ENCODE data around the gene FAM3B.

FAM3B gene

GRCh38 chr21:41379901-41380300, 63.3 kb downstream of the FAM3B start:
- no peak for DNase-seq (ENCODE audit: low read depth, low spot score)

GRCh38 chr21:41381731-41382130, 65.1 kb downstream of the FAM3B start:
- no peak overlapping the region for H3K4me3 ChIP-seq (ENCODE audit: low read length)
- DNase-seq (ENCODE audit: low read depth, low spot score), result no peak

More at GRCh38 chr21:41379901-41380300, 63.3 kb downstream of the FAM3B start:
- H3K4me3 ChIP-seq (ENCODE audit: low read length), result no peak overlapping the region

GRCh38 chr21:41387042-41387819, 70.6 kb downstream of the FAM3B start:
- no peak for DNase-seq (ENCODE audit: low read depth, low spot score)
- no peak overlapping the region for H3K4me3 ChIP-seq (ENCODE audit: low read length)

GRCh38 chr21:41387824-41388223, 71.2 kb downstream of the FAM3B start:
- no peak overlapping the region for H3K4me3 ChIP-seq (ENCODE audit: low read length)
- no peak for DNase-seq (ENCODE audit: low read depth, low spot score)

GRCh38 chr21:41388259-41388658, 71.7 kb downstream of the FAM3B start:
- H3K4me3 ChIP-seq (ENCODE audit: low read length), result no peak overlapping the region
- DNase-seq (ENCODE audit: low read depth, low spot score), result no peak

GRCh38 chr21:41390043-41390639, 73.5 kb downstream of the FAM3B start:
- no peak overlapping the region for H3K4me3 ChIP-seq (ENCODE audit: low read length)
- DNase-seq (ENCODE audit: low read depth, low spot score), result no peak

- H3K4me3 ChIP-seq (ENCODE audit: low read length), result no peak overlapping the region
- DNase-seq (ENCODE audit: low read depth, low spot score), result no peak
Observed at GRCh38 chr21:41393876-41394465, 77.4 kb downstream of the FAM3B start.

GRCh38 chr21:41396558-41397075, 80.0 kb downstream of the FAM3B start:
- no peak overlapping the region for H3K4me3 ChIP-seq (ENCODE audit: low read length)
- no peak for DNase-seq (ENCODE audit: low read depth, low spot score)

- no peak overlapping the region for H3K4me3 ChIP-seq (ENCODE audit: low read length)
- DNase-seq (ENCODE audit: low read depth, low spot score), result no peak
Observed at GRCh38 chr21:41397471-41397891, 80.9 kb downstream of the FAM3B start.

GRCh38 chr21:41398251-41398650, 81.7 kb downstream of the FAM3B start:
- H3K4me3 ChIP-seq (ENCODE audit: low read length), result no peak overlapping the region
- DNase-seq (ENCODE audit: low read depth, low spot score), result no peak

- no peak overlapping the region for H3K4me3 ChIP-seq (ENCODE audit: low read length)
- DNase-seq (ENCODE audit: low read depth, low spot score), result no peak
Observed at GRCh38 chr21:41398831-41399230, 82.2 kb downstream of the FAM3B start.

- no peak overlapping the region for H3K4me3 ChIP-seq (ENCODE audit: low read length)
- DNase-seq (ENCODE audit: low read depth, low spot score), result no peak
Observed at GRCh38 chr21:41399246-41399800, 82.7 kb downstream of the FAM3B start.

GRCh38 chr21:41402231-41402630, 85.6 kb downstream of the FAM3B start:
- DNase-seq (ENCODE audit: low read depth, low spot score), result no peak

GRCh38 chr21:41402796-41403195, 86.2 kb downstream of the FAM3B start:
- DNase-seq (ENCODE audit: low read depth, low spot score), result no peak
- H3K4me3 ChIP-seq (ENCODE audit: low read length), result no peak overlapping the region

More at GRCh38 chr21:41402231-41402630, 85.6 kb downstream of the FAM3B start:
- no peak overlapping the region for H3K4me3 ChIP-seq (ENCODE audit: low read length)

- H3K4me3 ChIP-seq (ENCODE audit: low read length), result no peak overlapping the region
Observed at GRCh38 chr21:41403331-41403730, 86.7 kb downstream of the FAM3B start.

GRCh38 chr21:41403966-41404365, 87.4 kb downstream of the FAM3B start:
- DNase-seq (ENCODE audit: low read depth, low spot score), result no peak
- no peak overlapping the region for H3K4me3 ChIP-seq (ENCODE audit: low read length)

More at GRCh38 chr21:41403331-41403730, 86.7 kb downstream of the FAM3B start:
- no peak for DNase-seq (ENCODE audit: low read depth, low spot score)

GRCh38 chr21:41405321-41405720, 88.7 kb downstream of the FAM3B start:
- H3K4me3 ChIP-seq (ENCODE audit: low read length), result no peak overlapping the region
- no peak for DNase-seq (ENCODE audit: low read depth, low spot score)

GRCh38 chr21:41406340-41406739, 89.7 kb downstream of the FAM3B start:
- no peak for DNase-seq (ENCODE audit: low read depth, low spot score)
- H3K4me3 ChIP-seq (ENCODE audit: low read length), result no peak overlapping the region
